SK-N-SH (cell line): ENCODE data around the gene E2F1. TPM values are rescaled to one million over a fixed set of nuclear protein-coding genes. Genes with fewer than 3 reads are reported as not detected.

Experiments
- CTCF ChIA-PET: fragments of 300-600, 350-600 bp; formaldehyde crosslinking; extraction: SDS; loops from one replicate; lab custom pipeline; 2021; lab: Yijun Ruan, JAX
- POLR2A ChIA-PET: fragments of 350-600 bp; sonication (Branson Sonifier 250); formaldehyde crosslinking; extraction: SDS; loops from one replicate; lab custom pipeline; 2020; ENCODE audit warnings: antibody characterized with exemption, inconsistent platforms; lab: Yijun Ruan, JAX
- DNase-seq: peaks from one replicate; pipeline ENCODE4 v3.0.0; 2012
- H2AFZ ChIP-seq: fragments of 200-600 bp; sonication (generic); 2 replicates; pipeline ENCODE4 v1.8.1; 2016; ENCODE audit warnings: antibody characterized with exemption, mild to moderate bottlenecking, low read depth
- H3F3A ChIP-seq: fragments of 200-600 bp; sonication (generic); replicated peaks from 2 replicates; pipeline ENCODE3; 2016; ENCODE audit warnings: antibody characterized with exemption, mild to moderate bottlenecking; ENCODE audit not compliant: insufficient read depth
- H3K27ac ChIP-seq, 2 experiments: fragments of 200-500 bp in 1 of 2; fragments of 200-600 bp in 1 of 2; sonication (Bioruptor generic) in 1 of 2; sonication (generic), shearing (Covaris generic) in 1 of 2; 2 replicates each; pipeline versions ENCODE4 v1.5.1 to v1.6.1; 2014 to 2016; ENCODE audit warnings: low read depth in 2 of 2, inconsistent platforms in 1 of 2, low read length in 1 of 2, mild to moderate bottlenecking in 1 of 2, mixed read lengths in 1 of 2
- H3K27me3 ChIP-seq: fragments of 200-600 bp; sonication (generic), shearing (Covaris generic); 2 replicates; pipeline ENCODE4 v1.6.1; 2016; ENCODE audit warnings: mixed run types; ENCODE audit not compliant: insufficient read depth
- H3K36me3 ChIP-seq, 2 experiments: fragments of 200-500 bp in 1 of 2; fragments of 200-600 bp in 1 of 2; sonication (Bioruptor generic) in 1 of 2; sonication (generic) in 1 of 2; replicated peaks in 1 of 2; 2 replicates each; pipeline versions ENCODE3 to v1.5.1; 2014 to 2016; ENCODE audit warnings: low read length in 1 of 2, mild to moderate bottlenecking in 1 of 2; ENCODE audit not compliant: insufficient read depth in 2 of 2, control insufficient read depth in 1 of 2
- H3K4me1 ChIP-seq, 2 experiments: fragments of 200-500 bp in 1 of 2; fragments of 200-600 bp in 1 of 2; sonication (Bioruptor generic) in 1 of 2; sonication (generic), shearing (Covaris generic) in 1 of 2; 2 replicates each; pipeline versions ENCODE4 v1.5.1 to v1.6.1; 2014 to 2016; ENCODE audit warnings: low read depth in 1 of 2, low read length in 1 of 2, mixed run types in 1 of 2; ENCODE audit not compliant: insufficient read depth in 2 of 2, control insufficient read depth in 1 of 2
- H3K4me2 ChIP-seq: fragments of 200-600 bp; sonication (generic), shearing (Covaris generic); 2 replicates; pipeline ENCODE4 v1.6.1; 2017; ENCODE audit warnings: mixed run types
- H3K4me3 ChIP-seq, 2 experiments: fragments of 200-500 bp in 1 of 2; fragments of 200-600 bp in 1 of 2; sonication (Bioruptor generic) in 1 of 2; sonication (generic), shearing (Covaris generic) in 1 of 2; 2 replicates each; pipeline versions ENCODE4 v1.5.1 to v1.8.1; 2014 to 2016; ENCODE audit warnings: low read depth in 2 of 2, inconsistent platforms in 1 of 2, low read length in 1 of 2, mild to moderate bottlenecking in 1 of 2, mixed read lengths in 1 of 2, moderate library complexity in 1 of 2
- H3K79me2 ChIP-seq: fragments of 200-600 bp; sonication (generic); 2 replicates; pipeline ENCODE4 v1.8.1; 2017; ENCODE audit warnings: mild to moderate bottlenecking; ENCODE audit not compliant: insufficient read depth
- H3K9ac ChIP-seq: fragments of 200-600 bp; sonication (generic); 2 replicates; pipeline ENCODE4 v1.6.1; 2017; ENCODE audit warnings: mixed run types
- H3K9me2 ChIP-seq: fragments of 200-600 bp; sonication (generic); 2 replicates; pipeline ENCODE4 v1.6.1; 2017; ENCODE audit warnings: mixed run types
- H3K9me3 ChIP-seq: fragments of 200-600 bp; sonication (generic); 2 replicates; pipeline ENCODE4 v1.6.1; 2017; ENCODE audit warnings: mixed run types, mild to moderate bottlenecking, moderate library complexity
- H4K20me1 ChIP-seq: fragments of 200-600 bp; sonication (generic); 2 replicates; pipeline ENCODE4 v1.6.1; 2017; ENCODE audit warnings: mild to moderate bottlenecking, mixed run types; ENCODE audit not compliant: insufficient read depth
- ELF1 ChIP-seq: IDR thresholded peaks from 2 replicates; pipeline ENCODE4 v1.4.0; 2012
- EP300 ChIP-seq, 2 experiments: IDR thresholded peaks; 2 replicates each; pipeline versions ENCODE4 v1.4.0 to v1.6.1; 2012; ENCODE audit warnings: borderline replicate concordance in 1 of 2, low read depth in 1 of 2, low read length in 1 of 2
- FOSL2 ChIP-seq: IDR thresholded peaks from 2 replicates; pipeline ENCODE4 v1.4.0; 2012; ENCODE audit warnings: low read depth, mild to moderate bottlenecking, moderate library complexity, borderline replicate concordance
- FOXJ3 ChIP-seq: sonication (generic); formaldehyde crosslinking; IDR thresholded peaks from 2 replicates; pipeline ENCODE4 v1.5.1; 2020; ENCODE audit warnings: mild to moderate bottlenecking, missing genetic modification reagents
- JUND ChIP-seq: IDR thresholded peaks from 2 replicates; pipeline ENCODE4 v1.4.0; 2012
- NFIC ChIP-seq: IDR thresholded peaks from 2 replicates; pipeline ENCODE4 v1.4.0; 2012; ENCODE audit warnings: borderline replicate concordance
- NRF1 ChIP-seq: IDR thresholded peaks from 2 replicates; pipeline ENCODE4 v1.6.1; 2012; ENCODE audit warnings: low read depth, mild to moderate bottlenecking, low read length
- PBX3 ChIP-seq: IDR thresholded peaks from 2 replicates; pipeline ENCODE4; 2012
- POLR2AphosphoS5 ChIP-seq: IDR thresholded peaks from 2 replicates; pipeline ENCODE4 v1.6.1; 2012; ENCODE audit warnings: low read depth, low read length
- RAD21 ChIP-seq: IDR thresholded peaks from 2 replicates; pipeline ENCODE4 v1.6.1; 2012; ENCODE audit warnings: mild to moderate bottlenecking, low read length
- RFX5 ChIP-seq: IDR thresholded peaks from 2 replicates; pipeline ENCODE4 v1.6.1; 2012; ENCODE audit warnings: mild to moderate bottlenecking, improper control_type of control experiment, low read length
- RXRA ChIP-seq: IDR thresholded peaks from 2 replicates; pipeline ENCODE4 v1.4.0; 2012; ENCODE audit warnings: low read depth, mild to moderate bottlenecking, borderline replicate concordance
- SMC3 ChIP-seq: IDR thresholded peaks from 2 replicates; pipeline ENCODE4 v1.6.1; 2012; ENCODE audit warnings: low read depth, low read length, improper control_type of control experiment
- TAF1 ChIP-seq: IDR thresholded peaks from 2 replicates; pipeline ENCODE4 v1.6.1; 2012; ENCODE audit warnings: low read depth, mild to moderate bottlenecking, low read length, moderate library complexity, borderline replicate concordance
- TCF12 ChIP-seq: IDR thresholded peaks from 2 replicates; pipeline ENCODE4 v1.4.0; 2012
- TEAD4 ChIP-seq: IDR thresholded peaks from 2 replicates; pipeline ENCODE4 v1.4.0; 2012; ENCODE audit warnings: mild to moderate bottlenecking, borderline replicate concordance; ENCODE audit not compliant: insufficient read depth
- ZBTB33 ChIP-seq: IDR thresholded peaks from 2 replicates; pipeline ENCODE4 v1.4.0; 2012; ENCODE audit warnings: low read depth, borderline replicate concordance
- WGBS: methylation state at CpG from one replicate; pipeline ENCODE4 v1.1.6; 2017; ENCODE audit warnings: low lambda C conversion rate; 5-methylcytosine and 5-hydroxymethylcytosine counted together
- polyA plus RNA-seq, 3 experiments: library from polyadenylated mRNA; depleted of rRNA; stranded (reverse); fragments of >200 nt; gene quantifications; 2 replicates each; pipeline ENCODE4 v1.2.3, GENCODE V29; 2012
- TF ChIP-seq, protein P1 (sequence below): IDR thresholded peaks from 2 replicates; pipeline ENCODE4 v1.6.1; 2012; ENCODE audit warnings: mild to moderate bottlenecking, low read depth, low read length, moderate library complexity
- TF ChIP-seq, protein P2 (sequence below): fragments of 150-350 bp; IDR thresholded peaks from 2 replicates; pipeline ENCODE4 v1.6.1; 2017; ENCODE audit warnings: antibody characterized with exemption, low read length, low read depth, borderline replicate concordance

The E2F1 gene
- polyA plus RNA-seq, 1 of the 3 experiments (the other 2 are of a cell fraction): 15.0 TPM

DNA sequence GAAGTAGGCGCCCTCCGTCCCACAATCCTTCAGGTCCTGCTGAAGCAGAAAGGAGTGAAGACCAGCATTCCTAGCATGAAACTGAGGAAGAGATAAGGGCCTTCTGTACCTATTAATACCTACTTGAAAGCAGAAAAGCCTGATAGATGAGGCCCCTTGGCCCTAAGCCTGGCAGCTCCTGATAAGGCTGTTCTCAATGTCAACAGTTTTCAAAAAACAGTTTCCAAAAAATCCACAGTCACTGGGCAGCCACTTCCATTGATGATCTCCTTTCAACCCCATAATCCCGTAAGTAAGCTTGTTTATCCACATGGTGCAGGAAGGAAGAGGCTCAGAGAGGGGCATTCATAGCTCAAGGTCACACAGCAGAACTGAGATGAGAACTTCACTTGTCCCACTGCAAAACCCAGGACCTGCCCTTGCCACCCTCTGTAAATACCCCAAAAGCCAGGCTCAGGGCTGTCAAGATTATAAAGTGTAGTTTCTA lies 2.8 kb upstream of the E2F1 start:
- H3K36me3 ChIP-seq: no peaks in the 10 kb centered on the region
- H4K20me1 ChIP-seq: no peaks in the 10 kb centered on the region; the same call in 1 of the 2 replicates
- H2AFZ ChIP-seq: no peak overlapping the region
- H3K4me1 ChIP-seq: peaks cover 7 to 23% of the 10 kb centered on the region in 2 experiments; a peak in 2 of 4 replicates
- no peaks in the 10 kb centered on the region for H3F3A ChIP-seq
- H3K9ac ChIP-seq: no peak overlapping the region
- no peak overlapping the region for H3K27ac ChIP-seq
- CTCF ChIA-PET: no interaction called here
- H3K27me3 ChIP-seq: no peaks in the 10 kb centered on the region
- WGBS: 86% methylated on average over 3 of the region's 3 CpGs
- H3K9me3 ChIP-seq: no peaks in the 10 kb centered on the region
- H3K9me2 ChIP-seq: no peaks in the 10 kb centered on the region
- TF ChIP-seq, protein P1, sequence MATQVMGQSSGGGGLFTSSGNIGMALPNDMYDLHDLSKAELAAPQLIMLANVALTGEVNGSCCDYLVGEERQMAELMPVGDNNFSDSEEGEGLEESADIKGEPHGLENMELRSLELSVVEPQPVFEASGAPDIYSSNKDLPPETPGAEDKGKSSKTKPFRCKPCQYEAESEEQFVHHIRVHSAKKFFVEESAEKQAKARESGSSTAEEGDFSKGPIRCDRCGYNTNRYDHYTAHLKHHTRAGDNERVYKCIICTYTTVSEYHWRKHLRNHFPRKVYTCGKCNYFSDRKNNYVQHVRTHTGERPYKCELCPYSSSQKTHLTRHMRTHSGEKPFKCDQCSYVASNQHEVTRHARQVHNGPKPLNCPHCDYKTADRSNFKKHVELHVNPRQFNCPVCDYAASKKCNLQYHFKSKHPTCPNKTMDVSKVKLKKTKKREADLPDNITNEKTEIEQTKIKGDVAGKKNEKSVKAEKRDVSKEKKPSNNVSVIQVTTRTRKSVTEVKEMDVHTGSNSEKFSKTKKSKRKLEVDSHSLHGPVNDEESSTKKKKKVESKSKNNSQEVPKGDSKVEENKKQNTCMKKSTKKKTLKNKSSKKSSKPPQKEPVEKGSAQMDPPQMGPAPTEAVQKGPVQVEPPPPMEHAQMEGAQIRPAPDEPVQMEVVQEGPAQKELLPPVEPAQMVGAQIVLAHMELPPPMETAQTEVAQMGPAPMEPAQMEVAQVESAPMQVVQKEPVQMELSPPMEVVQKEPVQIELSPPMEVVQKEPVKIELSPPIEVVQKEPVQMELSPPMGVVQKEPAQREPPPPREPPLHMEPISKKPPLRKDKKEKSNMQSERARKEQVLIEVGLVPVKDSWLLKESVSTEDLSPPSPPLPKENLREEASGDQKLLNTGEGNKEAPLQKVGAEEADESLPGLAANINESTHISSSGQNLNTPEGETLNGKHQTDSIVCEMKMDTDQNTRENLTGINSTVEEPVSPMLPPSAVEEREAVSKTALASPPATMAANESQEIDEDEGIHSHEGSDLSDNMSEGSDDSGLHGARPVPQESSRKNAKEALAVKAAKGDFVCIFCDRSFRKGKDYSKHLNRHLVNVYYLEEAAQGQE: no peak
- TF ChIP-seq FOXJ3 (no peak), TCF12 (no peak), FOSL2 (no peak), ELF1 (no peak), RFX5 (no peak), SMC3 (no peak), TAF1 (no peak)
- no peak for DNase-seq
- POLR2A ChIA-PET: no interaction called here
- no peak overlapping the region for H3K4me2 ChIP-seq
- peaks cover 16% of the 10 kb centered on the region for H3K79me2 ChIP-seq
- H3K4me3 ChIP-seq: no peak overlapping the region

GRCh38 chr20:33687993-33688937 lies 2.1 kb upstream of the E2F1 start:
- H3K36me3 ChIP-seq: no peaks in the 10 kb centered on the region
- H3K79me2 ChIP-seq: peaks cover 22% of the 10 kb centered on the region
- H3K9ac ChIP-seq: no peak overlapping the region
- no peaks in the 10 kb centered on the region for H3F3A ChIP-seq
- H3K27me3 ChIP-seq: no peaks in the 10 kb centered on the region
- no peak overlapping the region for H3K4me2 ChIP-seq
- peaks cover 7 to 19% of the 10 kb centered on the region in 2 experiments; a peak in 2 of 4 replicates for H3K4me1 ChIP-seq
- H3K9me2 ChIP-seq: no peaks in the 10 kb centered on the region
- 92% methylated on average over 3 of the region's 3 CpGs for WGBS
- H4K20me1 ChIP-seq: no peaks in the 10 kb centered on the region; the same call in 1 of the 2 replicates
- no peak for DNase-seq
- H2AFZ ChIP-seq: no peak overlapping the region
- ChIA-PET CTCF (interaction anchor here (4.5 kb wide), 1 partner anchor 8 kb away, joined by 15 read pairs; no protein-coding TSS in a partner anchor), POLR2A (no interaction called here)
- H3K4me3 ChIP-seq: no peak overlapping the region
- H3K27ac ChIP-seq: no peak overlapping the region
- H3K9me3 ChIP-seq: no peaks in the 10 kb centered on the region
- TF ChIP-seq NFIC (no peak), TCF12 (no peak), RXRA (no peak), RAD21 (no peak), NRF1 (no peak), SMC3 (no peak), ZBTB33 (no peak), TAF1 (no peak), POLR2AphosphoS5 (no peak), JUND (no peak), TEAD4 (no peak), EP300 (IDR thresholded peaks at IDR 0.05; ENCODE audit: borderline replicate concordance in 1 of 2, low read depth in 1 of 2, low read length in 1 of 2) (no peak), PBX3 (no peak)
- TF ChIP-seq, protein P2, sequence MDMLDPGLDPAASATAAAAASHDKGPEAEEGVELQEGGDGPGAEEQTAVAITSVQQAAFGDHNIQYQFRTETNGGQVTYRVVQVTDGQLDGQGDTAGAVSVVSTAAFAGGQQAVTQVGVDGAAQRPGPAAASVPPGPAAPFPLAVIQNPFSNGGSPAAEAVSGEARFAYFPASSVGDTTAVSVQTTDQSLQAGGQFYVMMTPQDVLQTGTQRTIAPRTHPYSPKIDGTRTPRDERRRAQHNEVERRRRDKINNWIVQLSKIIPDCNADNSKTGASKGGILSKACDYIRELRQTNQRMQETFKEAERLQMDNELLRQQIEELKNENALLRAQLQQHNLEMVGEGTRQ: no peak
